Spleen (tissue), 7 donors: ENCODE results near the gene SLC30A7.

ENCODE experiments used
- CTCF ChIP-seq, 11 experiments: fragments of 200-600 bp in 7 of 11; fragments of 450-650 bp in 4 of 11; sonication (generic) in 4 of 11; IDR thresholded peaks in 8 of 11; conservative IDR thresholded peaks in 3 of 11; 1 replicate in 7 of 11; 2 replicates in 4 of 11; pipeline versions ENCODE4 v1.4.0 to v1.8.0; 2016 to 2021; ENCODE audit warnings: antibody characterized with exemption in 11 of 11, inconsistent platforms in 4 of 11, mild to moderate bottlenecking in 1 of 11
- POLR2A ChIP-seq, 3 donors: fragments of 450-650 bp; IDR thresholded peaks; one replicate each; pipeline ENCODE4 v1.5.1; 2017; ENCODE audit warnings: antibody characterized with exemption in 3 of 3, mild to moderate bottlenecking in 1 of 3
- POLR2AphosphoS5 ChIP-seq, 3 donors: sonication (generic); formaldehyde crosslinking; IDR thresholded peaks; one replicate each; pipeline ENCODE4 v1.5.1; 2017; ENCODE audit warnings: antibody characterized with exemption in 3 of 3
- donor health status: DM: no; HTN: no; CAD: no; lungs with moderate emphysema.
- donor health status: DM: no; HTN: no; CAD: no.
- donor health status: DM: no; HTN: no; CAD: no.

- TF ChIP-seq POLR2AphosphoS5 (IDR thresholded peaks at IDR 0.05): no peak
- TF ChIP-seq POLR2A (IDR thresholded peaks at IDR 0.05): no peak
- no peak for TF ChIP-seq CTCF (IDR thresholded peaks at IDR 0.05 in 8 of 11, conservative IDR thresholded peaks at IDR 0.05 in 3 of 11)
Observed at GRCh38 chr1:101025283-101025656, 129.4 kb downstream of the SLC30A7 start.
